HCT116 (cell line): ENCODE results near the gene DEFB129. TPM values are rescaled to one million over a fixed set of nuclear protein-coding genes. Genes with fewer than 3 reads are reported as not detected.

Source experiments
- ATAC-seq: fragments of 200-7000 bp; cut with Tn5 transposase; 2 replicates; pipeline ENCODE4 v1.9.1; 2020; ENCODE audit warnings: mild to moderate bottlenecking, moderate library complexity
- BruUV-seq: library from RNA; stranded (reverse); fragments of 400-500 nt; replicated peaks from 2 replicates; lab custom pipeline; 2021; lab: Mats Ljungman, UMichigan
- CTCF ChIA-PET: fragments of 300-600 bp; sonication (Branson Sonifier 250); formaldehyde crosslinking; loops from one replicate; lab custom pipeline; 2021; ENCODE audit warnings: antibody characterized with exemption; lab: Charles Lee
- POLR2A ChIA-PET: fragments of 300-600, 350-600 bp; sonication (Branson Sonifier 250); formaldehyde crosslinking; loops from one replicate; lab custom pipeline; 2021; ENCODE audit warnings: antibody characterized with exemption; lab: Charles Lee
- RAD21 ChIA-PET, 2 experiments: fragments of 300-600 bp; sonication (Branson Sonifier 250); formaldehyde crosslinking; loops; one replicate each; lab custom pipeline; 2023; ENCODE audit warnings: low total read pairs in 2 of 2; ENCODE audit not compliant: uncharacterized antibody in 2 of 2, unreplicated experiment in 2 of 2, low non-redundant PET in 1 of 2; lab: Charles Lee
- DNase-seq: peaks from one replicate; pipeline ENCODE4 v3.0.0-alpha.2; 2010; ENCODE audit warnings: low read depth, low spot score
- H2AFZ ChIP-seq: fragments of 200-600 bp; shearing (Covaris generic), sonication (generic); 2 replicates; pipeline ENCODE4 v1.6.1; 2017; ENCODE audit warnings: low read depth, mixed run types, mixed read lengths, antibody characterized with exemption, low read length; ENCODE audit not compliant: poor library complexity, severe bottlenecking
- H3K27ac ChIP-seq: 2 replicates; pipeline ENCODE4 v1.5.1; 2012; ENCODE audit warnings: low read depth, low read length
- H3K27me3 ChIP-seq: fragments of 200-600 bp; sonication (generic); 2 replicates; pipeline ENCODE4 v1.6.1; 2016; ENCODE audit warnings: mixed run types, low read length, mixed read lengths; ENCODE audit not compliant: insufficient read depth
- H3K36me3 ChIP-seq, 2 experiments: fragments of 200-500 bp in 1 of 2; fragments of 200-600 bp in 1 of 2; sonication (Bioruptor generic) in 1 of 2; sonication (generic) in 1 of 2; 2 replicates each; pipeline versions ENCODE4 v1.5.1 to v1.6.1; 2014 to 2016; ENCODE audit warnings: low read length in 2 of 2, inconsistent platforms in 1 of 2, mixed read lengths in 1 of 2, mixed run types in 1 of 2; ENCODE audit not compliant: insufficient read depth in 2 of 2, control insufficient read depth in 1 of 2
- H3K4me1 ChIP-seq, 2 experiments: fragments of 200-600 bp in 1 of 2; sonication (generic) in 1 of 2; 2 replicates each; pipeline versions ENCODE4 v1.5.1 to v1.6.1; 2012 to 2017; ENCODE audit warnings: low read length in 2 of 2, inconsistent platforms in 1 of 2, mild to moderate bottlenecking in 1 of 2, mixed read lengths in 1 of 2, mixed run types in 1 of 2, moderate library complexity in 1 of 2; ENCODE audit not compliant: insufficient read depth in 2 of 2, control insufficient read depth in 1 of 2
- H3K4me2 ChIP-seq: fragments of 200-600 bp; sonication (generic); 2 replicates; pipeline ENCODE4 v1.6.1; 2017; ENCODE audit warnings: mixed run types, low read length, mixed read lengths
- H3K4me3 ChIP-seq, 2 experiments: fragments of 200-600 bp in 1 of 2; sonication (generic) in 1 of 2; replicated peaks in 1 of 2; 2 replicates each; pipeline ENCODE4 v1.5.1; 2011 to 2016; ENCODE audit warnings: low read length in 2 of 2, control low read depth in 1 of 2, low read depth in 1 of 2, mild to moderate bottlenecking in 1 of 2, mixed read lengths in 1 of 2, mixed run types in 1 of 2
- H3K79me2 ChIP-seq: fragments of 200-600 bp; sonication (generic); 2 replicates; pipeline ENCODE4 v1.6.1; 2017; ENCODE audit warnings: mild to moderate bottlenecking, mixed run types, low read length, moderate library complexity, mixed read lengths; ENCODE audit not compliant: insufficient read depth
- H3K9ac ChIP-seq: fragments of 200-600 bp; sonication (generic); 2 replicates; pipeline ENCODE4 v1.6.1; 2016; ENCODE audit warnings: low read length, mixed read lengths
- H3K9me2 ChIP-seq: fragments of 200-600 bp; sonication (generic), shearing (Covaris generic); 2 replicates; pipeline ENCODE4 v1.6.1; 2017; ENCODE audit warnings: mixed run types, mild to moderate bottlenecking, moderate library complexity; ENCODE audit not compliant: insufficient read depth
- H3K9me3 ChIP-seq, 2 experiments: fragments of 200-500 bp in 1 of 2; fragments of 200-600 bp in 1 of 2; sonication (Bioruptor generic) in 1 of 2; sonication (generic) in 1 of 2; 2 replicates each; pipeline ENCODE4 v1.6.1; 2014 to 2017; ENCODE audit warnings: low read length in 2 of 2, mixed read lengths in 2 of 2, inconsistent platforms in 1 of 2, low read depth in 1 of 2, mild to moderate bottlenecking in 1 of 2, mixed run types in 1 of 2, moderate library complexity in 1 of 2; ENCODE audit not compliant: control insufficient read depth in 1 of 2, insufficient read depth in 1 of 2
- H4K20me1 ChIP-seq: fragments of 200-600 bp; sonication (generic), shearing (Covaris generic); 2 replicates; pipeline ENCODE4 v1.6.1; 2017; ENCODE audit warnings: mixed run types, mild to moderate bottlenecking, moderate library complexity; ENCODE audit not compliant: insufficient read depth
- CBX3 ChIP-seq: IDR thresholded peaks from 2 replicates; pipeline ENCODE4 v1.6.1; 2012; ENCODE audit warnings: low read depth
- CEBPB ChIP-seq: IDR thresholded peaks from 2 replicates; pipeline ENCODE4 v1.6.1; 2012; ENCODE audit warnings: low read depth
- EGR1 ChIP-seq: IDR thresholded peaks from 2 replicates; pipeline ENCODE4 v1.6.1; 2012; ENCODE audit warnings: low read depth
- ELF1 ChIP-seq: IDR thresholded peaks from 2 replicates; pipeline ENCODE4 v1.6.1; 2012; ENCODE audit warnings: low read depth, borderline replicate concordance
- EZH2phosphoT487 ChIP-seq: fragments of 200-600 bp; IDR thresholded peaks from 2 replicates; pipeline ENCODE4 v1.6.1; 2018; ENCODE audit warnings: antibody characterized with exemption, borderline replicate concordance
- FOSL1 ChIP-seq: IDR thresholded peaks from 2 replicates; pipeline ENCODE4 v1.6.1; 2012; ENCODE audit warnings: low read depth
- JUND ChIP-seq: IDR thresholded peaks from 2 replicates; pipeline ENCODE4 v1.6.1; 2012
- POLR2A ChIP-seq: IDR thresholded peaks from 2 replicates; pipeline ENCODE4 v1.7.0; 2011; ENCODE audit warnings: borderline replicate concordance; ENCODE audit not compliant: insufficient read depth, insufficient read length; ENCODE audit errors: extremely low read depth
- SIN3A ChIP-seq: IDR thresholded peaks from 2 replicates; pipeline ENCODE4 v1.6.1; 2012; ENCODE audit warnings: low read depth
- TCF7L2 ChIP-seq: IDR thresholded peaks from 2 replicates; pipeline ENCODE4 v1.7.0; 2011; ENCODE audit warnings: borderline replicate concordance, inconsistent platforms; ENCODE audit not compliant: insufficient read depth, insufficient read length; ENCODE audit errors: extremely low read depth
- YY1 ChIP-seq: IDR thresholded peaks from 2 replicates; pipeline ENCODE4 v1.6.1; 2011; ENCODE audit warnings: low read length, low read depth, moderate library complexity, mild to moderate bottlenecking; ENCODE audit not compliant: insufficient replicate concordance; ENCODE audit errors: extremely low read depth
- ZFX ChIP-seq: fragments of 450-650 bp; IDR thresholded peaks from 2 replicates; pipeline ENCODE4 v1.6.1; 2017
- ZNF274 ChIP-seq: fragments of 200-500 bp; sonication (Bioruptor generic); IDR thresholded peaks from 2 replicates; pipeline ENCODE4 v1.6.1; 2014; ENCODE audit warnings: mild to moderate bottlenecking, low read depth, low read length, inconsistent platforms
- intact Hi-C: fragments of 100-400 bp; cut with micrococcal nuclease; formaldehyde crosslinking; loops from 2 replicates; pipeline ENCODE4 v1.10.0; 2022
- total RNA-seq: library from RNA; stranded (reverse); gene quantifications from one replicate; pipeline ENCODE4 v1.2.1, GENCODE V29; 2021; ENCODE audit not compliant: unreplicated experiment
- TF ChIP-seq, protein P1 (sequence below): IDR thresholded peaks from 2 replicates; pipeline ENCODE4 v1.6.1; 2012
- TF ChIP-seq, protein P2 (sequence below): IDR thresholded peaks from 2 replicates; pipeline ENCODE4 v1.6.1; 2012
- TF ChIP-seq, protein P3 (sequence below), 3 experiments: fragments of 200-600 bp in 1 of 3; sonication (generic) in 1 of 3; IDR thresholded peaks in 2 of 3; conservative IDR thresholded peaks in 1 of 3; 2 replicates each; pipeline ENCODE4 v1.5.1; 2012 to 2017; ENCODE audit warnings: low read depth in 2 of 3, low read length in 2 of 3, antibody characterized with exemption in 1 of 3, borderline replicate concordance in 1 of 3, control low read depth in 1 of 3, mild to moderate bottlenecking in 1 of 3, mixed read lengths in 1 of 3, mixed run types in 1 of 3, moderate library complexity in 1 of 3; ENCODE audit not compliant: insufficient read depth in 1 of 3
- TF ChIP-seq, protein P4 (sequence below): IDR thresholded peaks from 2 replicates; pipeline ENCODE4 v1.6.1; 2011; ENCODE audit warnings: mild to moderate bottlenecking, low read length, moderate library complexity; ENCODE audit not compliant: insufficient replicate concordance; ENCODE audit errors: extremely low read depth
- TF ChIP-seq, protein P5 (sequence below): IDR thresholded peaks from 2 replicates; pipeline ENCODE4 v1.6.1; 2012; ENCODE audit warnings: low read depth

Gene DEFB129
- total RNA-seq, 1 experiment from 2014 or later: not detected

DNA sequence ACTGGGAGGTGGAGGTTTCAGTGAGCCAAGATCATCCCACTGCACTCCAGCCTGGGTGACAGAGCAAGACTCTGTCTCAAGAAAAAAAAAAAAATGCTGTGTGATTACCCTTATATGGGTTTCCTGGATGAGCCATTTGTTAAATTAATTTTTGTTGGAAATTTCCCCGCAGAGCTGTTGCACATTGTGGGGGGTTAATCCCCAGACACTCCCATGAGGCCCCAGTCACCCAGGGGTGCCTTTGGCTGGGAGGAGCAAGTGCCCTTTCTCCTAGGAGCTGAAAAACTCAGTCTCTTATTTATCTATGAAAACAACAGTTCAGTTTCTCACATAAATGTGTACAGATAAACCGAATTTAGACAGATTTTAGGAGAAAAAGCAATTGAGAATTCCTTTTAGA is 25.7 kb downstream of the DEFB129 start:
- Histone ChIP-seq H3K4me3 (no peak overlapping the region), H3K4me2 (no peak overlapping the region), H3K79me2 (no peaks in the 10 kb centered on the region), H3K9me3 (no peaks in the 10 kb centered on the region), H3K27me3 (no peaks in the 10 kb centered on the region), H3K36me3 (no peaks in the 10 kb centered on the region), H3K9me2 (no peaks in the 10 kb centered on the region), H2AFZ (no peak overlapping the region), H3K9ac (no peak overlapping the region), H3K4me1 (no peaks in the 10 kb centered on the region)
- ChIA-PET CTCF (no interaction called here), RAD21 (no interaction called here)
- intact Hi-C loops: no loop called here
- ATAC-seq: no peak
- no TSS peak for BruUV-seq
- DNase-seq: no peak
- TF ChIP-seq, protein P1, sequence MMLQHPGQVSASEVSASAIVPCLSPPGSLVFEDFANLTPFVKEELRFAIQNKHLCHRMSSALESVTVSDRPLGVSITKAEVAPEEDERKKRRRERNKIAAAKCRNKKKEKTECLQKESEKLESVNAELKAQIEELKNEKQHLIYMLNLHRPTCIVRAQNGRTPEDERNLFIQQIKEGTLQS: no peak
- TF ChIP-seq SIN3A: no peak
- TF ChIP-seq, protein P2, sequence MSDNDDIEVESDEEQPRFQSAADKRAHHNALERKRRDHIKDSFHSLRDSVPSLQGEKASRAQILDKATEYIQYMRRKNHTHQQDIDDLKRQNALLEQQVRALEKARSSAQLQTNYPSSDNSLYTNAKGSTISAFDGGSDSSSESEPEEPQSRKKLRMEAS: no peak
- no peak for TF ChIP-seq CBX3
- TF ChIP-seq, protein P3, sequence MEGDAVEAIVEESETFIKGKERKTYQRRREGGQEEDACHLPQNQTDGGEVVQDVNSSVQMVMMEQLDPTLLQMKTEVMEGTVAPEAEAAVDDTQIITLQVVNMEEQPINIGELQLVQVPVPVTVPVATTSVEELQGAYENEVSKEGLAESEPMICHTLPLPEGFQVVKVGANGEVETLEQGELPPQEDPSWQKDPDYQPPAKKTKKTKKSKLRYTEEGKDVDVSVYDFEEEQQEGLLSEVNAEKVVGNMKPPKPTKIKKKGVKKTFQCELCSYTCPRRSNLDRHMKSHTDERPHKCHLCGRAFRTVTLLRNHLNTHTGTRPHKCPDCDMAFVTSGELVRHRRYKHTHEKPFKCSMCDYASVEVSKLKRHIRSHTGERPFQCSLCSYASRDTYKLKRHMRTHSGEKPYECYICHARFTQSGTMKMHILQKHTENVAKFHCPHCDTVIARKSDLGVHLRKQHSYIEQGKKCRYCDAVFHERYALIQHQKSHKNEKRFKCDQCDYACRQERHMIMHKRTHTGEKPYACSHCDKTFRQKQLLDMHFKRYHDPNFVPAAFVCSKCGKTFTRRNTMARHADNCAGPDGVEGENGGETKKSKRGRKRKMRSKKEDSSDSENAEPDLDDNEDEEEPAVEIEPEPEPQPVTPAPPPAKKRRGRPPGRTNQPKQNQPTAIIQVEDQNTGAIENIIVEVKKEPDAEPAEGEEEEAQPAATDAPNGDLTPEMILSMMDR (IDR thresholded peaks at IDR 0.05 in 2 of 3, conservative IDR thresholded peaks at IDR 0.05 in 1 of 3; ENCODE audit: borderline replicate concordance in 1 of 3, insufficient read depth in 1 of 3, low read depth in 2 of 3, low read length in 2 of 3): no peak
- TF ChIP-seq, protein P4, sequence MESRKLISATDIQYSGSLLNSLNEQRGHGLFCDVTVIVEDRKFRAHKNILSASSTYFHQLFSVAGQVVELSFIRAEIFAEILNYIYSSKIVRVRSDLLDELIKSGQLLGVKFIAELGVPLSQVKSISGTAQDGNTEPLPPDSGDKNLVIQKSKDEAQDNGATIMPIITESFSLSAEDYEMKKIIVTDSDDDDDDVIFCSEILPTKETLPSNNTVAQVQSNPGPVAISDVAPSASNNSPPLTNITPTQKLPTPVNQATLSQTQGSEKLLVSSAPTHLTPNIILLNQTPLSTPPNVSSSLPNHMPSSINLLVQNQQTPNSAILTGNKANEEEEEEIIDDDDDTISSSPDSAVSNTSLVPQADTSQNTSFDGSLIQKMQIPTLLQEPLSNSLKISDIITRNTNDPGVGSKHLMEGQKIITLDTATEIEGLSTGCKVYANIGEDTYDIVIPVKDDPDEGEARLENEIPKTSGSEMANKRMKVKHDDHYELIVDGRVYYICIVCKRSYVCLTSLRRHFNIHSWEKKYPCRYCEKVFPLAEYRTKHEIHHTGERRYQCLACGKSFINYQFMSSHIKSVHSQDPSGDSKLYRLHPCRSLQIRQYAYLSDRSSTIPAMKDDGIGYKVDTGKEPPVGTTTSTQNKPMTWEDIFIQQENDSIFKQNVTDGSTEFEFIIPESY: no peak
- TF ChIP-seq, protein P5, sequence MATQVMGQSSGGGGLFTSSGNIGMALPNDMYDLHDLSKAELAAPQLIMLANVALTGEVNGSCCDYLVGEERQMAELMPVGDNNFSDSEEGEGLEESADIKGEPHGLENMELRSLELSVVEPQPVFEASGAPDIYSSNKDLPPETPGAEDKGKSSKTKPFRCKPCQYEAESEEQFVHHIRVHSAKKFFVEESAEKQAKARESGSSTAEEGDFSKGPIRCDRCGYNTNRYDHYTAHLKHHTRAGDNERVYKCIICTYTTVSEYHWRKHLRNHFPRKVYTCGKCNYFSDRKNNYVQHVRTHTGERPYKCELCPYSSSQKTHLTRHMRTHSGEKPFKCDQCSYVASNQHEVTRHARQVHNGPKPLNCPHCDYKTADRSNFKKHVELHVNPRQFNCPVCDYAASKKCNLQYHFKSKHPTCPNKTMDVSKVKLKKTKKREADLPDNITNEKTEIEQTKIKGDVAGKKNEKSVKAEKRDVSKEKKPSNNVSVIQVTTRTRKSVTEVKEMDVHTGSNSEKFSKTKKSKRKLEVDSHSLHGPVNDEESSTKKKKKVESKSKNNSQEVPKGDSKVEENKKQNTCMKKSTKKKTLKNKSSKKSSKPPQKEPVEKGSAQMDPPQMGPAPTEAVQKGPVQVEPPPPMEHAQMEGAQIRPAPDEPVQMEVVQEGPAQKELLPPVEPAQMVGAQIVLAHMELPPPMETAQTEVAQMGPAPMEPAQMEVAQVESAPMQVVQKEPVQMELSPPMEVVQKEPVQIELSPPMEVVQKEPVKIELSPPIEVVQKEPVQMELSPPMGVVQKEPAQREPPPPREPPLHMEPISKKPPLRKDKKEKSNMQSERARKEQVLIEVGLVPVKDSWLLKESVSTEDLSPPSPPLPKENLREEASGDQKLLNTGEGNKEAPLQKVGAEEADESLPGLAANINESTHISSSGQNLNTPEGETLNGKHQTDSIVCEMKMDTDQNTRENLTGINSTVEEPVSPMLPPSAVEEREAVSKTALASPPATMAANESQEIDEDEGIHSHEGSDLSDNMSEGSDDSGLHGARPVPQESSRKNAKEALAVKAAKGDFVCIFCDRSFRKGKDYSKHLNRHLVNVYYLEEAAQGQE: no peak
- no peak for TF ChIP-seq TCF7L2
- no peak for TF ChIP-seq EZH2phosphoT487
- TF ChIP-seq ELF1: no peak
- no peak for TF ChIP-seq CEBPB
- no peak for TF ChIP-seq FOSL1
- TF ChIP-seq ZFX: no peak
- no peak for TF ChIP-seq EGR1
- no peak for TF ChIP-seq JUND
- TF ChIP-seq ZNF274: no peak
- no peak for TF ChIP-seq POLR2A
- TF ChIP-seq YY1: no peak
- TF ChIP-seq, all 23 proteins: peak for 0
- no peaks in the 10 kb centered on the region for H4K20me1 ChIP-seq
- H3K27ac ChIP-seq: no peak overlapping the region
- POLR2A ChIA-PET: no interaction called here
